HG03469 (cell line): ENCODE data around the gene OTUD7B.

Source experiments
- ATAC-seq: cut with Tn5 transposase; IDR thresholded peaks from one replicate; pipeline ENCODE4 v1.9.1; 2021; ENCODE audit warnings: mild to moderate bottlenecking, moderate library complexity, moderate number of reproducible peaks; ENCODE audit not compliant: unreplicated experiment

OTUD7B gene

GRCh38 chr1:150005606-150006005 lies 4.9 kb downstream of the OTUD7B start:
- no peak for ATAC-seq

GRCh38 chr1:150003801-150004200 lies 6.7 kb downstream of the OTUD7B start:
- ATAC-seq: no peak

DNA sequence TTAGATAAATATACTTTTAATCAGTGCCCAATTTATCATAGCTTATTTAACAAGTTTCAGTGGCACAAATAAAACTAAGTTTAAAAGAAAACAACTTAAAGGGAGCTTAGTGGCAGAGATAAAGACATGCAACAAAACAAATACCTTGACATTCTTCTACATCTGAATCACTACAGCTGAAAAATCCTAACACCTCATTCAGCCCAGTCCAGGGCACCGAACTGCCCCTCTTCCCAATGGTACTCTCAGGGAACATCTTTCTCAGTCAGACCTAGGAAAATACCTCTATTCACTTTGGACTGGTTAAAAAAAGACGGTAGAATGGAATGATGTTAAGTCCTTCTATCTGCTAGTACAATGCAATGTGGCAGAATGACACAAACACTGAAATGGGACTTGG lies 8.3 kb downstream of the OTUD7B start:
- no peak for ATAC-seq

DNA sequence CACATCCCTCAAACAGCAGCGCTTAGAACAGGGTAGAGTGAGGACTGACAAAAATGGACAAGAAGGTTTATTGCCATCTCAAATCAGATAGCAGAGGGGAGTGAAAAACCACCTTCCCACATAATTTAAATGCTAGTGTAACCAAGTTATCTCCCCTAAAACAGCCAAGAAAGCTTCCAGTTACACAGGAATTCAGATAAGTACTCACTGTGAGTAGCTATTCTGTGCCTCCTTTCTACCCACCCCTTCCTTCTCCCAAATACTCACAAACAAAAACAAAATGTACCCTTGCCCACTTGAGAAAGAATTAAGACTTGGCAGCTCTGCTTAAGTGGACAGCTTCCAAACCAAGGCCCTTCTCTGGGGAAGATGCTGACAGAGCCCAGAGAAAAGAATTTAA lies 9.1 kb downstream of the OTUD7B start:
- ATAC-seq: no peak

DNA sequence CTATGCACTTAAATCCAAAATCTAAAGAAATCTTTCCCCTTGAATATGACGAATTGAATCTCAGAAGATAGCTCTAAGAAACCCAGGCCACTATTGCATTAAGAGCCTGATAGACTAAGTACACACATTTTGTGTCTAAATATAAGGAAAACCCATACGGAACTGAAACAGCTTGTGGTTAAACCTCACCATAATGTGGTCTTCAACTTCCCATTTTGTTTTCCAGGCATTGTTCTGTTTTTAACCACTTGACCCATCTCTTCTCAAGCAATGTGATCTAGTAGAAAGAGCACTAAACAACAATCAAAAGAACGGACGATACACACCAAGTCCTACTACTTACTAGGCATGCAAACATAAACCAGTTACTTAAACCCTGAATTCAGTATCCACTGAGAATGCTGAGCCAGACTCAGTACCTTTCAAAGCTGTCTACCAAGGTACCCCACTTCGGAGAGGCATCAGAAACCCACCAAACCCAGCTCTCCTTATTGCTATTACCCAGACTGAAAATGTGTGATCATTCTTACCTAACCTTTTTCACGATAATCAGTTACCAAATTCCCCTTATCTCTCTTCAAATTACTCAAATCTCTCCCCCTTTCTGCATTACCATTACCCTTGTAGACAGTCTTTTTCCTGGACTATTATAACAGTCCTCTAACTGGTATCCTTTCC lies 12.8 kb downstream of the OTUD7B start:
- ATAC-seq: peak; percentile 54

- ATAC-seq: no peak
Measured at GRCh38 chr1:149995927-149996326, 14.6 kb downstream of the OTUD7B start.

DNA sequence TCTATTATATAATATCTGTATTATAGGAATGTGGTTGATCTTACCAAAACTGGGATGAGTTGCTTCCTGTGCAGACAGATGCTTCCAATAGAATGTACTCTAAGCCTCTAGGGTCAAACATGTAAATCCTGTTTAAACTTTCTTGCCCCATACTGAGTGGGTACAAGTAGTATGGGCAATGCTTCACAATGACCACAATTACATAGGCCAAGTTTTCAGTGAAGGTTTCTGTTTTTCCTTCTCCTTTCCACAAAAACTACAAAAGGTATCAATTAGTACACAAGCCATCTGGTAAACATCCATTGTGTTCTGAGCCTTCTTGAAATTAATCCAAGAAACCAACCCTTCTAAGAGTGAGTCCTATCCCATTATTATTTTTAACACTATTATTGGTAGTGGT lies 16.8 kb downstream of the OTUD7B start:
- no peak for ATAC-seq

GRCh38 chr1:149993181-149993580 lies 17.3 kb downstream of the OTUD7B start:
- no peak for ATAC-seq

DNA sequence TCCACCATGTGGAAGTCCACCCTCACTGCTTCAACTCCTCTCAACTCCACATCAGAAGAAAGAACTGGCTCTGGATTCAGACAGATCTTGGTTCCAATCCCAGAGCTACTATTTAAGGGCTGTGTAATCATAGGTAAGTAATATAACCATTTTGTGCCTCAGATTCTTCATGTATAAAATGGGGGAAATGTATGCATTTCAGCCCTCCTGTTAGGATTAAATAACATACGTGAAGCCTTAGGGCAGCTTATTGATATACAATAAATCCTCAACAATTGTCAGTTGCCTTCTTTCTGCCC lies 23.3 kb downstream of the OTUD7B start:
- no peak for ATAC-seq

DNA sequence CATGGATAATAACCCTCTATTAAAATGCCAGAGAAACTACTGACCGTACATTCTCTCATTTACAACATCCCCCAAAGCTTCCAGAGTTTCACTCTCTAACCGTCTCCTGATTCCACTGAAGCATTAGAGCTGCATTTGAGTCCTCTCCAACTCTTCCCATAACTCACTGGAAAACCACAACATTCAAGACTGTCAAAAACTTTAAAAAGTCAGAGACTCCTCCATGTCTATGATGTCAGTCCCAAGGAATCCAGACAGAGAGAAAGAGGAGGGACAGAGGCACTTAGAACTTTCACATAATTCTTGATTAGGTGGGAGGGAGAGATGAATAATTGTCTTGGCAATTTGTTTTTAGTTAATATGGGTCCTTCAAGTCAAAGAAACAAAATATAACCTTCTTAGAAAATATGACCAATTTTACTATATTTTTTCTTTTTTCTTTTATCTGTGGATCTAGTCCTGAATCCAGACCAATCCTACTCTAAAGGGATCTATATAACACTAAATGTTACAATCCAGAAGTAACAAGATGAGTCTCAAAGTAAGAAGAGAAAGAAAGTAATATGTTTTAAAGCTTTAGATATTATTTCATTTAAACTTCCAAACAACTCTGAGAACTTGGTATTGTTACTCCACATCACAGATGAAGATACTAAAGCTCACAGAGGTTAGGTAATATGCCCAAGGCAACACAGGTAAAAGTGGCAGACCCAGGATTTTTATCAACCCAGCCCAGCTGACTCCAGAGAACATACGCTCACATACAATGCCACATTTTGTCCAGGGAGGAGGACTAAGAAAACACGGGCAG lies 23.8 kb downstream of the OTUD7B start:
- ATAC-seq: no peak

DNA sequence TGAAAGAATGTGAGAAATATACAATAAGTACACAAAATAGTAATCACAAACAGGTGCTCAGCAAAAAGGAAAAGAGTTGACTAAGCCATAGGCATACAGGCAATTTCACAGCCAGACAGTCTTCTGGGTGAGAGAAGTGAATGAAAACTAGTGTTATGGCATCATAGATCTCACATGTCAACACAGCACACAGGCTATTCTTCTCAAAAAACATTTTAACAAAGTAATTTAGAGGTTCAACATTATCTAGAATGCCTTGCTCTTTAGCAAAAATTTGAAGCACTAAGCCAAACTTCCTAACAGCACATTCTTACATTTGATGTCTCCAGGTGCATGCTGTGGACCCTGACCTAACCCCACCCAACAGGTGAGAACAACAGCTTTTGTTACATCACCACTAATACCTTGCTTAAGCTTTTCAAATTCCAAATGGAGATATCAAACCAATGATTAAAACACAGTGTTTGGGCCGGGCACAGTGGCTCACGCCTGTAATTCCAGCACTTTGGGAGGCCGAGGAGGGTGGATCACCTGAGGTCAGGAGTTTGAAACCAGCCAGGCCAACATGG lies 30.5 kb downstream of the OTUD7B start:
- ATAC-seq: no peak

DNA sequence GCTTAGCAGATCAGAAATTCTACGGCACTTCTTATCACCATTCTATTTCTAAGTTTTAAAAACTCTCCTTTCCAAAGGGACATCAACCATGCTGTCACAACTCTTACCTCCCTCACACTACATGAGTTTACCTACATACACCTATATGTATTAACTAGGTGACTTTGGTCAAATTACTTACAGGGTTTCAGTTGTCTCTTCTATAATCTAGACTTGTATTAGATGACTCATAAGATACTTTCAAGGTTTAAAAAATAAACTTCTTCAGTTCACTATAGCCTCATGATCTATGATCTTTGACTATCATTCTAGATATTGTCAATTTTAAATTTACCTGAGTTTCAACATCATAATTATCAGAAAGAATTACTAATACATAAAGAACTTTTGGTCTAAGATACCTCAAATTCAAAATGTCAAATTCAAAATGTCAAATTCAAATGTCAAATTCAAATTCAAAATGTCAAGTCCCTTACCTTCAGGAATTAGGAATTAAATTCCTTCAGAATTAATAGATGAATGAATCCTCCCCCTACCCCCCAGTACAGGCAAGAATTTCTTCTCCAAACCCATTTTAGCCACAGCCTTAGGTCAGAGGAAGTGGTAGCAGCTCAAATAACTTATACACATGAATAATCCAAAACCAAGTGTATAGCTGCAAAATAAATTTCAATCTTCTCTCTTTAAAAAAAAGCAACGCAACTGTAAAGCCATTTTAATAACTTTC lies 31.1 kb downstream of the OTUD7B start:
- ATAC-seq: no peak

DNA sequence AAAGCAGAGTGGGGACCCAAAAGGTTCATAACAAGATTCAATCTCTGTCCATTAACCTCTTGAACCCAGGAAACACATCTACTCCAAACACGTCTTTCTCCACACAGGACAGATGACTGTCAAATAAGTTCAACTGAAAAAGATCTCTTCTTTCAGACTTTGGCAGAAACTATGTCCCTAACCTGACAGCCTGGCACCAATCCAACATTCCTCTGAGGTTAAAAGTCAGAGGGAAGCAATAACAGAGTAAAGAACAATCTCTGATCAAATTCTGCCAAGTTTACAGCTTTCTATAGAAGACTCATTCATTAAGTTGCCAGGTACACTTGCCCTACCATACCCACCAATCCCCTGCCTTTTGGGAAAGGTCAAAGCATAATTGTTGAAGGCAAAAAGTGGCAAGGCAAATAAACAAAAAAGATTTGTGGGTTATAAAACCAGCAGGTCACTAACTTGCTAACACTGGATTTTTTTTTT lies 31.9 kb downstream of the OTUD7B start:
- ATAC-seq: no peak

DNA sequence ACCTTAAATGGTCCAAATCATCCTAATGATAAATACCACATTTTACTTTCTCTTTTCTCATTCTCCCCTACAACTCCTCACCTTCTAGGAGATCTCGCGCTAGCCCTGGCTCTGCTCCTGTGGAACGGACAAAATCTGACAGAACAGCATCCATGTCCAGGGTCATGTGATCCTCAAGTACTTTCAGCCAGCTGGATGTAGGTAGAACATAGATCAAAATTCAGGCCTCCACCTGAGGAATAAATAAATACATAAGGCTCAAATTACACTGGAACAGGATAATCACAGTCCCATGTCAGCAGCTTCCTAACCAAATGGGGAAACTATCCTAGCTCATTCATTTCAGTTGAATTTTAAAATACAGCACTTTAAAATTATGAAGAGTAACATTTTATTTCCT lies 33.2 kb downstream of the OTUD7B start:
- no peak for ATAC-seq

DNA sequence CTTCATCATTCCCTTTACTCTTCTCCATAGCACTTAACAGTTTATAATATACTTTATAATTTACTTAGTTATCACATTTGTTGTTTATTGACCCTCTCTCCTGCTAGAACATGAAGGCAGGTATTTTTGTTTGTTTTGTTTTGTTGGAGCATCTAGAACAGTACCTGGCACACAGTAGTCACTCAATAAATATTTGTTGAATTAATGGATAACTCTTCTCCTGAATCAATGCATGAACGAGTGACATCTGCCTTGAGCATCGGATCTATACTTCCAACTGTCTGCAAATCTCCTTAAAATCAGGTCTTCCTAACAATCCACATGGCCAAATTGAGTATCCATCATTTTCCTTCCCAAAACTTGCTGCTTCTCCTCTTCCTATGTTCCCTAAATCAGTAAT lies 38.0 kb downstream of the OTUD7B start:
- no peak for ATAC-seq

DNA sequence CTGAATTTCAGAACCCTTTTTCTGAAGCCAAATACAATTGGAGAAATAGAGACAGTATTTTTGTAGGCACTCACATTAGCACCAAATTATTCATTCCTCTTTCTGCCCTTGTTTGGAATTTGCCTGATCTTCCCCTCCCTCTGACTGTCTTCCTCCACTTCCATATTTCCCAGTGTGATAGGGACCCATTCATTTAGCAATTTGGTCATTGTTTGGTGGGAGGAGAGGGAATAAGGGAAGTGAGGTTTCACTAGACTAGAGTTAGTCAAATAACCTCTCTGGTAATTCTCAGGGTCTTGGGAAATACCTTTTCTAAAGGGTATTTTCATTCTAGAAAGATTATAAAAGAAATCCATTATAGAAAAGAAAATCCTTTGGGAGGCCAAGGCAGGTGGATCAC lies 42.9 kb downstream of the OTUD7B start:
- ATAC-seq: no peak

DNA sequence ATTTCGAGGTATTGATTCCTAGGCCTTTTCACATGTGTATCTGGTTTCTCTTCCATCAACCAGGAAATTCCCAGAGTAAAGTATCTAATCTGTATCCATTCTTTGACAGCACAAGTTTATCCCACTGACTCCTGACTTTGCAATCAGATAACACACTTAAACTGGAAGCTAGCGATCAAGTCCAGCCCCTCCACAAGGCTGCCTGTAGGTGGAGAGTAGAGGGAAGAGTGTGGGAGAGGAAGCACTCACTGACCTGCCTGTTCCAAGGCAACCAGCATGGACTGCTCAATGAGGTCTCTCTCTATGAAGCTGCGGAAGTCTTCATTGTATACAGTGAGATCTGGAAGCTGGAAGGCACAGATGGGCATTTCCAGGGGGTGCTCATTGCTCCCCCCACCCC lies 43.5 kb downstream of the OTUD7B start:
- ATAC-seq: no peak

- ATAC-seq: no peak
Measured at GRCh38 chr1:149966405-149966804, 44.1 kb downstream of the OTUD7B start.

DNA sequence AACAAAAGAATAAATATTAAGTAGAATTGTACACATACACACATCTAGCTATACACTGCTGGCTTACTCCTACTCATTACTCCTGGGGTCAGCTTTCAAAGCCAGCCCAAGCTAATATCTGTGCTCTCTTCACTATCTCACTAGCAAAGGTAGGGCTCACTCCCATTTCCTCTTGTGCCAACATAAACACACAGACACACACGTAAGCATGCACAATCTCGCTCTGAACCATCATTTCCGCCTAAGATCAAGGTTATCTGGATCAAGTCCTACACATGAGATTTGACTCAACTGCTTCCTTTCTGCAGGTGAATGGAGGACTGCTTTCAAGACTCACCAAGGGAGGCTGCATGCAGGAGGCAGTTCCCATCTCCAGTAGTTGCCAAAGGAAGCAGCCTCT lies 45.1 kb downstream of the OTUD7B start:
- ATAC-seq: no peak

GRCh38 chr1:149963358-149963757 lies 47.2 kb downstream of the OTUD7B start:
- no peak for ATAC-seq

DNA sequence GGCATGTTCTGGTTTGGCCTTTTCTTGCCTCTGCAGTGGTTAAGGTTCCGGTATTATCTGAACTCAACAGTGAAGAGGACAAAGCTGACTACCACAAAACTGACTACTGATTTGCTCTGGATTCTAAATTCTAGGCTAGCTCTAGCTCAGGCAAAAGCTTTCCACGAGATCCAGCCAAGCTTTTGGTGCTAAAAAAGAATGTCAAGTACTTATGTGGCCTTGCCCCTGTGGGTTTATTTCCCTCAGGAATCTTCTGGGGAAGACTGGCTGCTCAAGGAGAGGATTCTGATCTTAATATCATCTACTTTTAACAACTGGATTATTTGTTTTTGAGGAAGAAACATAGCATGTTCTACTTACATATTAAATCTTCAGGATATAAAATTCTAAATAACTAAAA lies 47.8 kb downstream of the OTUD7B start:
- ATAC-seq: no peak
